HG03469 (cell line): ENCODE results near the gene SPATA31A6.
"Not testable (repeated sequence)": the region's sequence is repeated elsewhere in the genome, so short reads cannot be mapped to it uniquely, and the experiment has no call there.

Experiments used
- ATAC-seq: cut with Tn5 transposase; IDR thresholded peaks from one replicate; pipeline ENCODE4 v1.9.1; 2021; ENCODE audit warnings: mild to moderate bottlenecking, moderate library complexity, moderate number of reproducible peaks; ENCODE audit not compliant: unreplicated experiment

Gene SPATA31A6

GRCh38 chr9:42183359-42183758 is at the start of gene SPATA31A6:
Gene SPATA31A6 (plus strand): TSS chr9:42183659. CDS start chr9:42183688, 29 bp downstream.
- not testable (repeated sequence) for ATAC-seq

- not testable (repeated sequence) for ATAC-seq
Observed at GRCh38 chr9:42160299-42160698, 23.2 kb upstream of the SPATA31A6 start.

- ATAC-seq, result not testable (repeated sequence)
Observed at GRCh38 chr9:42219861-42220260, 36.4 kb downstream of the SPATA31A6 start.

- not testable (repeated sequence) for ATAC-seq
Observed at GRCh38 chr9:42223230-42223629, 39.8 kb downstream of the SPATA31A6 start.

GRCh38 chr9:42233031-42233430 is 49.6 kb downstream of the SPATA31A6 start:
- not testable (repeated sequence) for ATAC-seq

- ATAC-seq, result not testable (repeated sequence)
Observed at GRCh38 chr9:42234610-42235009, 51.2 kb downstream of the SPATA31A6 start.

GRCh38 chr9:42235352-42235991 is 52.0 kb downstream of the SPATA31A6 start:
- not testable (repeated sequence) for ATAC-seq

GRCh38 chr9:42236097-42236496 is 52.6 kb downstream of the SPATA31A6 start:
- ATAC-seq, result not testable (repeated sequence)

GRCh38 chr9:42237381-42237780 is 53.9 kb downstream of the SPATA31A6 start:
- ATAC-seq, result not testable (repeated sequence)

- not testable (repeated sequence) for ATAC-seq
Observed at GRCh38 chr9:42238862-42239261, 55.4 kb downstream of the SPATA31A6 start.
